OCI-LY7 (cell line): ENCODE measurements around the gene NUDT19.
"Not testable (repeated sequence)": the region's sequence is repeated elsewhere in the genome, so short reads cannot be mapped to it uniquely, and the experiment has no call there.

Experiments used
- CTCF ChIP-seq: fragments of 200-600 bp; sonication (generic); conservative IDR thresholded peaks from 2 replicates; pipeline ENCODE4 v1.5.1; 2014; ENCODE audit warnings: mild to moderate bottlenecking, antibody characterized with exemption, low read length, moderate library complexity, mixed read lengths
- EZH2phosphoT487 ChIP-seq: fragments of 200-600 bp; sonication (generic); IDR thresholded peaks from 2 replicates; pipeline ENCODE4 v1.6.1; 2018; ENCODE audit warnings: low read depth, borderline replicate concordance, mild to moderate bottlenecking, mixed run types, antibody characterized with exemption, low read length, moderate library complexity, mixed read lengths

DNA sequence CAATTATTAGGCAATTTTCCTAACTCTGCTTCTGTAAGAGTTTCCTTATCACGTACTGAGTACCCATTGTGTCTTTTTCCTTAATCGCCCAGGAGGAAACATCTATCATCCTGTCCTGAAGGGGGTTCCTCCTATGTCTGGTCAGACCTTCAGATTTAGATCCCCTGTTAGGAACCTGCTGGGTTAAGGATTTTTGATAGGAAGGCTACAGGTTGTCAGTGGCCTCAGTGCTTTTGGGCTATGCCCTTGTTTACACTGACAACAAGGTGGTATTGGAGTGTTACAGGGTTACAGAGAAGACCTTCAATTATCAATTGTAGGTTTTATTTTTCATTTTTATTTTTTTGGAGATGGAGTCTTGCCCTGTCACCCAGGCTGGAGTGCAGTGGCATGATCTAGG lies 3.2 kb downstream of the NUDT19 start:
- TF ChIP-seq CTCF, EZH2phosphoT487: not testable (repeated sequence)
